Stimulated activated CD4-positive, alpha-beta T cell treated with anti-CD3 and anti-CD28 coated beads, Interleukin-12 subunit alpha, Interleukin-12 subunit beta, amount 100 ng/mL, for 4 hours (primary cell): Measurements from ENCODE around the gene CCSER1.
"Not testable (repeated sequence)": the region's sequence is repeated elsewhere in the genome, so short reads cannot be mapped to it uniquely, and the experiment has no call there.

ENCODE experiments used
- DNase-seq: peaks from one replicate; pipeline ENCODE4 v3.0.0-alpha.2; 2020

CCSER1 gene

DNA sequence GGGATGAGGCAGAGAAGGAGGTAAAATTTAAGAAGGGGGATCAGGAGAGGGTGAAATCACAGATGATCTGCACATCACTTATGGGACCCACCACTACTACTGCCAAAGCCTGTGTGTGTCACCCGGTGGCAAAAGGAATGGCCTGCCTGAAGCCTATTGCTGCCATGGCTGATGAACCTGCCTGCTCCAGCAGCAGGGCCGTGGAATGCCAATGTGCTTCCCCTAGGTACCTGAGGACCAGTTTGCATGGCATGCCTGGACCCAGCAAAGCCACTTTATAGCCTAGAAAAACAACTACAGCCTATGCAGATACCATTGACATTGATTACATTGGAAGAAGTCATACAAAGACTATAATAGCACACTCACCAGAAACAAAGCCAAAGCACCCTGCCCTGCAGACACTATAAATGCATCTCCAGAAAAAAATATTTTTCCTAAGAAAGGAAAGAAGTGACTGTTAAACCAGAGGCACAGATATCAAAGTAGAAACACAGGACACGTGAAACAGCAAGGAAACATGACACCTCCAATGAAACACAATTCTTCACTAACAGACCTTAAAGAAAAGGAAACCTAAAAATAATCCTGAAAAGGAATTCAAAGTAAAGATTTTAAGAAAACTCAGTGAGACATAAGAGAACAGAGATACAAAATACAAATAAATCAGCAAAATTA lies 1495.9 kb downstream of the CCSER1 start:
- DNase-seq = no peak

DNA sequence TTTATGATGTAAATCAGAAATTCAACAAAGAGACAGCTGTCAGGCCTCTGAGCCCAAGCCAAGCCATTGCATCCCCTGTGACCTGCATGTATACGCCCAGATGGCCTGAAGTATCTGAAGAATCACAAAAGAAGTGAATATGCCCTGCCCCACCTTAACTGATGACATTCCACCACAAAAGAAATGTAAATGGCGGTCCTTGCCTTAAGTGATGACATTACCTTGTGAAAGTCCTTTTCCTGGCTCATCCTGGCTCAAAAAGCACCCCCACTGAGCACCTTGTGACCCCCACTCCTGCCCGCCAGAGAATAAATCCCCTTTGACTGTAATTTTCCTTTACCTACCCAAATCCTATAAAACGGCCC lies 1496.4 kb downstream of the CCSER1 start:
- not testable (repeated sequence) for DNase-seq

GRCh38 chr4:91630054-91630453 lies 1502.9 kb downstream of the CCSER1 start:
- DNase-seq = no peak

DNA sequence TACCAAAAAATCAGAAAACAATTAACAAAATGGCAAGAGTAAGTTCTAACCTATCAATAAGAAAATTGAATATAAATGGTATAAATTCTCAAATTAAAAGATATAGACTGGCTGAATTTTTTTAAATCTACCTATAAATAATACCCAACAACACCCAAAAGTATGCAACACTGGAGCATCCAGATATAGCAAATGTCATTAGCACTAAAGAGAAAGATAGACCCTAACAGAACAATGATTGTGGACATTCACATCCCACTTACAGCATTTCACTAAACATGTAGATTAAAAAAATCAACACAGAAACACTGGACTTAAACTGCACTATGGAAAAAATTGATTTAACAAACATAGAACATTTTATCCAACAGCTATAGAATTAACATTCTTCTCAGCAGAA lies 1503.6 kb downstream of the CCSER1 start:
- DNase-seq = no peak

DNA sequence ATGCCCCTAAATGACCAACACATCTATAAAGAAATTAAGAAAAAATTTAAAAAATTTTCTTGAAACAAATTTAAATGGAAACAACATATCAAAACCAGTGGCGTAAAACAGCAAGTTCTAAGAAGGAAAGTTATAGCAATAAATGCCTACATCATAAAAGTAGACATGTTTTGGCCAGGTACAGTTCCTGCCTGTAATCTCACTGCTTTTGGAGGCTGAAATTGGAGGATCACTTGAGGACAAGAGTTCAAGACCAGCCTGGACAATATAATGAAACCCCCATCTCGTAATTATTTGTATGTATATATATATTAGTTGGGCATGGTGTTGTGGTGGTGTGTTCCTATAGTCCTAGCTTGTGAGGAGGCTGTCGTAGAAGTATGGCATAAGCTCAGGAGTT lies 1504.1 kb downstream of the CCSER1 start:
- DNase-seq = no peak

DNA sequence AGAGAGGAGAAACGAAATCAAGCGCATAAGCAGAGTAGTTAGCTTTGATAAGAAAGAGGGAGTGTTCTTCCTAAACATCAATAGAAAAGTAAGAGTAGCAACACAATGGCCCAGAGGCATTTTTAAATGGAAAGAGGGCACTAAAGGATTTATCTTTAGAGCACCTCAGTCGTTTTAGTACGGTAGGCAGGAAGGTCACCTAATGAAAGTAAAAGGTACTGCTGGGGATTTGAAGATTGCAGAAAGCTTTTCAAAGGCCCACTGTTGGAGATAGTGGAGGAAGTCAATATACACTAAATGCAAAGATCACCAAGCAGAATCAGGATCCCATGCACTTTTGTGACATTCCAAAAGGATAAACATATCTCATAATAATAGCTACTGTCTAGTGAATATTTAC lies 1508.9 kb downstream of the CCSER1 start:
- no peak for DNase-seq
